HG03196 (cell line): ENCODE measurements around the gene ARHGEF39.

Source experiments
- ATAC-seq: cut with Tn5 transposase; IDR thresholded peaks from one replicate; pipeline ENCODE4 v1.9.1; 2021; ENCODE audit not compliant: unreplicated experiment

ARHGEF39 gene, protein sequence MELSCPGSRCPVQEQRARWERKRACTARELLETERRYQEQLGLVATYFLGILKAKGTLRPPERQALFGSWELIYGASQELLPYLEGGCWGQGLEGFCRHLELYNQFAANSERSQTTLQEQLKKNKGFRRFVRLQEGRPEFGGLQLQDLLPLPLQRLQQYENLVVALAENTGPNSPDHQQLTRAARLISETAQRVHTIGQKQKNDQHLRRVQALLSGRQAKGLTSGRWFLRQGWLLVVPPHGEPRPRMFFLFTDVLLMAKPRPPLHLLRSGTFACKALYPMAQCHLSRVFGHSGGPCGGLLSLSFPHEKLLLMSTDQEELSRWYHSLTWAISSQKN

DNA sequence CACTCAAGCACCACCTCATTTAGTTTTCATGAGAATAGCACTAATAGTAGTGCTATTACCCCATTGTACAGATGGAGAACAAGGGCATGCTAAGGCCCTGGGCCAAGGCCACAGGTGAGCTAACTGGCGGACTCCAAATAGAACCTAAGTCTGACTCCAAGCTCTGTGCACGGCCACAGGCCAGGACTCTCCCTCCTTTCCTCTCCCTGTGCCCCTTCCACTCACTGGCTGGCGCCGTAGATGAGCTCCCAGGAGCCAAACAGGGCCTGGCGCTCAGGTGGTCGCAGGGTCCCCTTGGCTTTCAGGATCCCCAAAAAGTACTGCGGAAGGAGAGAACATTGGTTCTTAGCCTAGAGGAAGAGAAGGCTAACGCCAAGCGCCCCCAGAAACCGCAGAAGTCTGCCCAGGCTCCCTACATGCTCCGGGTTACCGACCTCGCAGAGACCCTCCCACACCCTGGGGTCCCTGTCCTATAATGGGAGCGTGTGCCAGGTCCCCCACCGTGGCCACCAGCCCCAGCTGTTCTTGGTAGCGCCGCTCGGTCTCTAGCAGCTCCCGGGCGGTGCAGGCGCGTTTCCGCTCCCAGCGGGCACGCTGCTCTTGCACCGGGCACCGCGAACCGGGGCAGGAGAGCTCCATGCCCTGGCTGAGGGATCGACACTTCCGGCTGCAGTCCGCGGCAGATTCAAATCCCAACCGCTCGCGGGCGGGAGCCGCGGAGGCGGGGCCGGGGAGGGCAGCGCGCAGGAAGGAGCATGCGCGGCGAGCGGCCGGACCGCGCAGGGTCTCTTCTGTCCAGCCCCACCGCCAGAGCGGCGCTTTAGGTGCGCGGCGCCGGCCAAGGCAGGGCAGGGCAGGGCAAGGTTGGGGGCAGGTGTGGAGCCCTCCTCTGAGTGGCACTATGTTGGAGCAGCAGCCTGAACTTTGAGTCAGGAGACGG lies at the start of gene ARHGEF39:
Gene ARHGEF39 (minus strand): TSS at position 665 of the 940 bp plus-strand sequence. CDS start 26 bp downstream, at position 639.
- ATAC-seq, result peak; percentile 49

DNA sequence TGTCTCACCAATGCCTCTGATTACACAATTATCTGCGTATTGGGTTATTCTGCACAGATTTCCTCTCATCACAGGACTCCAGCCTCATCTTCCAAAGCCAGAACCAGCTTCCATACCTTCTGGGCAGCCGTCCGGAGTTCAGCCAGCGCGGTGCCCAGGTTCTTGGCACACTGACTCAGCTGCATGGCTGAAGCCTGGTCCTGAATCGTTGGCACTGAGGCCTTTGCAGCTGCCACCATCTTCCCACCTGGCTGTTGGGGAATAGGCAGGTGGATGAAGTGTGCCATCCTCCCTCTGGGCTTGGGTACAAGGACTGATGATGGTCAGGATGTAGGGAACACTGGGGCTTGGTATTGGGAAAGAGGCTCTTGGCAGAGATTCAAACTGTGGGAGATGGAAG lies 49.1 kb upstream of the ARHGEF39 start:
- no peak for ATAC-seq

DNA sequence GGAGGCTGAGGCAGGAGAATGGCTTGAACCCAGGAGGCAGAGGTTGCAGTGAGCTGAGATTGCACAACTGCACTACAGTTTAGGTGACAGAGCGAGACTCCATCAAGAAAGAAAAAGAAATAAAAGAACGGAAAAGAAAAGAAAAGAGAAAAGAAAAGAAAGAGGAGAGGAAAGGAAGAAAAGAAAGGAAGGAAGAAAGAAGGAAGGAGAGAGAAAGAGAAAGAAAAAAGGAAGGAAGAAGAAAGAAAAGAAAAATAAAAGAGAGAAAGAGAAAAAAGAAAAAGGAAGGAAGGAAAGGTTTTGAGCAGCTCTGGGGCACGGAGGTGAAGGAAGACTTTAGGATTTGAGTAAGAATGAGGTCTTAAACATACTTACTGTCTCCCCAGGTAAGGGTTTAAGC lies 48.6 kb upstream of the ARHGEF39 start:
- no peak for ATAC-seq

DNA sequence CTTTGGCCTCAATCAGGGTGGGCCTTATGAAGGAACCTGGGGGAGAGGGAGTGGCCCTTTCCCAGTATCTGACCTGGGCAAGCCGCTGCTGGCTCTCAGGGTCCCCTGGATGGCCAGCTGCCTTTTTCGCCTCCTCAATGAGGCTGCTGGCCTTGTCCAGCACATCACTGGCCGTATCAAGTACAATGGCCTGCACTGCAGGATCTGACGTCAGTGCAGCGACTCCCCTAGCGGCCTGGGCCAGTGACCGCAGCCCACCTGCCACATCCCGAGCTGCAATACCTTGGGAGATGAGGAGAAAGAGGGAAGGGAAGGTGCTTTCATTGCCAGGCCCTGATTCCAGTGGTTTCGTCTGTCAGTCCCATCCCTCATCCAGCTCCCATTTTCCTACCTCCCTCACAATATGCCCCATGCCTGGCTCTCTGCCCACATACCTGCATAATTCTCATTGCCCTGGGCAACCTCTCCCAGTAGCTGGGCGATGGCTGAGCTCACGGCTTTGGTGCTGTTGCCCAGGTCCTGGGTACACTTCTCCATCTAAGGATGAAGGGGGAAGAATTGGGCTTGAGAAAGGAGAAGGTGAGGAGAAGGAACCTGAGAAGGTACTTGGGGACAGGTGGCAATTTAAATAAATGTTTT lies 47.9 kb upstream of the ARHGEF39 start:
- ATAC-seq, result no peak

DNA sequence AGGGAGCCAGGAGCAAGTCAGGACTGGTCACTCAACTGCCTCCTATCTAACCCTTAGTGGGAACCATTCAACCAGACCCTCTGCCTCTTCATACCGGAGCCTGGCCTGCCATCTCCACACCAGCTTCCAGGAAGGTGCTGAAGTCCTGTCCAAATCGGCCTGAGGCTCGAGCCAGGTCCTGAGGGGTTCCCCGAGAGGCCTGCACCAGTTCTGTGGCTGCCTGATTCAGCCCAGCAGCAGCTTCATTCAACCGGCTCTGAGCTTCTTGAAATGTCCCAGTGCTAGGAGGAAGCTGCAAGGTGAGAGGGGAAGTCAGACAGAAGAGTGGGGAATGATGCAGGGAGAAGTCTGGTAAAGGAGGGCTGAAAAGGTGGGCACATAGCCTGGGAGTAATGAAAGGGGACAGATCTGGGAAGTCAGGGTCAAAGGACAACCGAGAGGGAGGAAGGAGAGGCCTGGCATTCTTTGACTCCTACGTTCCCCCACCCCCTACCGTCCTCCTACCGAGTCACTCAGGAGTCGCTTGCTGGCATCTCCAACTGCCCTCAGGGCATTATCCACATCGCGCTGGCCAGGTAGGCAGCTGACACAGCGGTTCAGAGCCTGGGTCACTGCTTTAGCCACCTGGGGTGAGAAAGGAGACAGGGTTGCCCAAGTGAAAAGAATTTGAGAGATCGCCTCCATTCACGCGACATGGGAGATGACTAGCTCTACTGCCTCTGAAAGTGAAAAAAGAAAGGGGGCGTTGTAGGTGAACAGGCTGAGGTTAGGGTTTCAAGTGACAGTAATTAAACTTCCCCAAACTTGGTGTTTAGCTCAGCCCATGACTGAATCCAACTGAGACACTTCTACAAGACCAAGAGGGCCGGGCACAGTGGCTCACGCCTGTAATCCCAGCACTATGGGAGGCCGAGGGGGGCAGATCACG lies 46.8 kb upstream of the ARHGEF39 start:
- ATAC-seq, result no peak

DNA sequence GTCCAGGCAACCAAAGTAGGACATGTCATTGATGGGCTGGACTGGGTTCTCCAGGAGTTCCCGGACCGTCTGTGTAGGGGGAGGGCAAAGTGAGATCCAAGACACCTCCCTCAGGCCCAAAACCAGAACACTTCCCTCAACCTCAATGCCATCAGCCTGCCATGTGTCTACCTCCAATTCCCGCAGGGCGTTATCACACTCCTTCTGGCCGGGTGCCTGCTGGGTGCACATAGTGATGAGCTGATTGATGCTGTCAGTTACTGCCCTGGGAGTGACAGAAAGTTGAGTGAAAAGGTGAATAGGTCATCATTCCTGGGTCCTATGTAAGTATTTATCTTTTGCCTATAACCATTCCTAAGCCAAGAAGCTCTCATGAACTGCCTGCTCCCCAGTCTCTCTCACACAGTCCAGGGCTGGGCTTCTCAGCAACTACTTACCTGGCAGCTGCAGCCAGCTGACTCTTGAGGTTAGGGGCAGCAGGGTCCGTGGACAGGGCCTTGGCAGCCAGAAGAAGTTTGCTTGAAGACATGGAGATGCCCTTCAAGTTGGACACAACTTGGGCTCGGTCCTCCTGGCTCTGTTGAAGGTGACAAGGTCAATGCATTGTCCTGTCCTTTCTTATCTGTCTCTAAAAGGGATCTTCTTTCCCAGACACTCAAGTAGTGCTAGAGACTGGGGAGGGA lies 46.0 kb upstream of the ARHGEF39 start:
- ATAC-seq, result no peak

DNA sequence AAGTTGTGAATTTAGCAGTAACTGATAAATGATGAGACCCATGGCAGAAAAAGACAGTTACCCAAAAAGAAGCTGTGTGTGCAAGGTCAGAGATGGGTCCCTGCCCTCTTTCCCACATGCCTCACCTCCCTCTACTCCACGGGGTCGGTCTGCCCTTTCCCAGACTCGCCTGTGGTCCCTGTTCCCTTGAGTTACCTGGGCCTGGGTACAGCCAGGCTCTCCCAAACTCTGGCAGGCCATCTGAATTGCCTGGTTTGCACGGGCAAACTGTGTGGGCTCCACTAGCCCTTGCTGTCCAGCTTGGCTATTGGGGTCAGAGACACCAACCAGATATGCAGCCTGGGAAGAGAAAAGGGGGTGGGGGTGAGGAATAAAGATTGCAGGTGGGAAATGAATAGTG lies 43.2 kb upstream of the ARHGEF39 start:
- no peak for ATAC-seq

DNA sequence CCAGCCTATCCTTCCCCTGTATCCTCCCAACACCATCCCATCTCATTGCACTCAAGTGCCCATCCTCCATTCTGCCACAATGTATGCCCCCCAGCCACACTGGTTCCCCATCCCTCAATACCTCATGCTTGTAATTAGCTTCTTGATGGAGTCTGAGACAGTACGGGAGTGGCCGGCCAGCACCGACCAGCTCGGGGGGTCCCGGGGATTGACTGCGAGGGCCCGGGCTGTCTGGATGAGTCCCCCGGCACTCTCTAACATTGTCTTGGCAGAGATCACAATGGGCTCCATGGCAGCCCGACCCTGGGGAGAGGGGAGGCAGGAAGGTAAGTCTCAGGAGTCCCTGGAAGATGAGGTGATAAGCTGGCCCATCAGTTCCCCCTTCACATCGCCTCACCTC lies 42.0 kb upstream of the ARHGEF39 start:
- no peak for ATAC-seq

DNA sequence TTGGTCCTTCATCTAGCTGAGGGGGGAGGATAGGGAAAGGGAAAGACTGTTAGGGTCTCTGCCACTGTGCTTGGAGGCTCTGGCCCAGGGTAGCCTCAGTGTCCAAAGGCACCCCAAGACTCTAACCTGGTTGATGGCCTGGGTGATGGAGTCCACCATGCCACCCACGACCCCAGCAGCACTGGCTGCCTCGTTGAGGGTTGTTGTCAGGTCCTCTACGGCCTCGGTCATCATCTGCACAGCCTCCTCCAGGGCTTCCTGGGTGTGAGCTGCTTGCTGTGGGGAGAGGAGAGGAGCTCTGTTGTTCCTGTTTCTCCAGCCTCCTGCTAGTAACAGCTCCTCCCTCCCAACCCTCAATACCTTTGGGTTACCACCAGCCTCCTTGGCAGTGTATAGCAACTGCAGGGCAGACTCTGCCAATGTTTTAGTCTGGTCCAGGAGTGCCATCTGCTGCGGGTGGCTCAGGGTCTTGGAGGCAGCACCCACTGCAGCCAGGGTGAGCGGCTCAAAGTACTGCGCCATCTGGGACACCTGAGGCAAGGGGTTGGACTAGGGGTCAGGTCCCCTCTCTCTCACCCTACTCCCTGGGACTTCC lies 40.9 kb upstream of the ARHGEF39 start:
- no peak for ATAC-seq

DNA sequence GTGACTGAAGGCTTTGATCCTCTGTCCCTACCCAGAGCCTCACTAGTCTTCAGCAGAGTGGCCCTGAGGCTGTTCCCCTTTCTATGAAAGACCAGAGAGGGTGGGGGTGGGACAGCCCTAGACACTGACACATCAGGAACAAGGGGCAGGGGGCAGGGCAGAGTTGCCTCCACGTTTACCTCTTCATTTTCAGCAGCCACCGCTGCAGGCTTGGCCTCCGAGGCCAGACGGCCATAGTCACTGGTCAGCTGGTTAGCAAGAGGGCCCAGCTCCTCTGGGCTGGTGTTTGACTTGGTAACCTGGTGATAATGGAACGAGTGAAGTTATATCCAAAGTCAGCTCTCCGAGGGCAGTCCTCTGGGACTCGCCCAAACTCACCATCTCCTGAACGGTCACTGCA lies 40.4 kb upstream of the ARHGEF39 start:
- ATAC-seq, result no peak

DNA sequence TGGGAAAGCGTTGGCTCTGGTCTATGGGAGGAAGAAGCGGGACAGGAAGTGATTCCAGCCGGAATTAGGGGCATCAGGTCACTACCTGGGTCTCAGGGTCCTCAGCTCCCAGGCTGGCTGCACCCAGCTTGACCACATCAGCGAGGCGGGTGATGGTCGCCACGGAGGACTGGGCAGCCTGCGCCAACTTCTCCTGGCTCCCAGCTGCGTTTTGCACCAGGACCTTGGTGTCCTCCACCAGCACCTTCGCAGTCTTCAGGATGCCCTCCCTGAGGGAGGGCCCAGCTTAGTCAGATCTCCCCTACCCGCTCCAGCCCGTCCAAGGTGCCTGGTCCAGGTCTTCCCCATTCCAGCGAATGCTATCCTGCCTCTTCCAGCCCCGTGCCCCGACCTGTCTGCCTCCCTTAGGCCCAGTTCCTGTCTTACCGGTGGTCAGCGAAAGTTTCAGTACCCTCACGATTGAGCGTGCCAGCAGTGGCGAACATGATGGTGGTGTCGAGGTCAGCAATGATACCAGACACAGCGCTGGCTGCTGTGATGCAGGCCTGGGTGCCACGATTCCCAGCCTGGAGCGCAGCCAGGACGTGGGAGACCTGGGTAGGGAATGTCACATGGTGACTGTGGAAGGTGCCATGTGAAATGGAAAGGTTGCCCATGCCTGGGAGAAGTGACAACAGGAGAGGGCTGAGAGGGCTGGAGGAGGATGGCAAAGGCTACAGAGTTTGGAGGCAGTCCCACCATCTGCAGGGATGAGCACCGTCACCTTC lies 39.1 kb upstream of the ARHGEF39 start:
- no peak for ATAC-seq

DNA sequence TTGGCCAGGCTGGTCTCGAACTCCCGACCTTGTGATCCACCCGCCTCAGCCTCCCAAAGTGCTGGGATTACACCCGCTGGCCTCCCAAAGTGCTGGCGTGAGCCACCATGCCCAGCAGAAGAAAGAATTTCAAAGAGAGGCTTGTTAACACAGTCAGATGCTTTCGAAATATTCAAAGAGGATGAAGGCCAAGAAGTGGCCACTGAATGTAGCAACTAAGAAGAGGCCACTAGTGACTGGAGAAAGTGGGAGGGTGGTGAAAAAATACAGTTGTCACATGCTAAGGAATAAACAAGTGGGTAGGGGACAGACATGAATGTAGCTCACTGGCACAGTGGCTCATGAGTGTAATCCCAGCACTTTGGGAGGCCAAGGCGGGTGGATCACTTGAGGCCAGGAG lies 37.7 kb upstream of the ARHGEF39 start:
- no peak for ATAC-seq

DNA sequence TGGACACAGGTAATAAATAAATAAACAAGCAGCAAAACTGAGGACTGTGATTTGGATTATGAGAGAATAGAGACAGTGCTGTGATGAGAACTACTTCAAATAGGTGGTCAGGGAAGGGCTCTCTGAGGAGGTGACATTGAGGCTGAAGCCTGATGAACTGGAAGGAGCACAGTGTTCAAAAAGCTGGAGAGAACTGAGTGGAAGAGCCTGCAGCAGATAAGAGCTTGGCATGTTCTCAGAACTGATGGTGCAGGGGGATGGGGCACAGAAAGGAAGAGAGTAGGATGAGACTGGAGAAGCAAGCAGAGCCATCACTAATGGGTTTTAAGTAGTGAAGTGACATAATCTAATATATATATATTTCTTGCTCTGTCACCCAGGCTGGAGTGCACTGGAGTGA lies 35.9 kb upstream of the ARHGEF39 start:
- ATAC-seq, result no peak

DNA sequence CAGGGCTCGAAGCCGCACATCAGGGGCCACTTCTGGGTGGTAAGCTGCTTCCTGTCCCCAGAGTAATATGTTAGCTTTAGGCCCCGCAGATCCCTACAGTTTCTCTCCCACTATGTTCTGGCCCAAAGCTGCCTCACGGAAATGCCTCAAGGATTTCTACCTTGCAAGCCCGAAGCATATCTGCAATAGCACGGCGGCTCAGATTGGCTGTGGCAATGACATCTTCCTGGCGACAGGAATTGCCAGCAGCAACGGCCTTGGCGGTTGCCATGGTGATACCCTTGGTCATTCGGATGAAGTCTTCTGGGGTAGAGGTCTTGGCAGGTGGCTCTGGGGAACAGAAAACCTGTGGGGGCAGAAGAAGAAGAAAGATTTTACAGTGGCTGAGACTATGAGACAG lies 35.0 kb upstream of the ARHGEF39 start:
- ATAC-seq, result no peak

DNA sequence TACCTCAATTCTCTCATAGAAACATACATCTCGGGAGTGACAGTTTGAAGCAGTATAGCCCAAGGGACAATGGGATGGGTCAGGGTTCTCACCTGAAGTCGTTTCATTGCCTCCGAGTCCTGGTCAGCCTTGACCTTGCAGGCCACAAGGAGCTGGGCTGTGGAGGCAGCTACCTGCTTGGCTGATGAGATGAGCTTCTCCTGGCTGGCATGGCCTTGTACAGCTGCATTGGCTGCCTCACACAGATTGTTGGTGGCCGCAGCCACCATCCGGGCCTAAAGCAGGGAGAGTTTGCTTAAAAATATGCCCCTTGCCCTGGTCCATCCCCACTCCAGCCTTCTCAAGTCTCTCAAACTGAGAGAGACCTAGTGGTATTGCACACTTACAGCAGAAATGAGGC lies 33.2 kb upstream of the ARHGEF39 start:
- ATAC-seq, result no peak

DNA sequence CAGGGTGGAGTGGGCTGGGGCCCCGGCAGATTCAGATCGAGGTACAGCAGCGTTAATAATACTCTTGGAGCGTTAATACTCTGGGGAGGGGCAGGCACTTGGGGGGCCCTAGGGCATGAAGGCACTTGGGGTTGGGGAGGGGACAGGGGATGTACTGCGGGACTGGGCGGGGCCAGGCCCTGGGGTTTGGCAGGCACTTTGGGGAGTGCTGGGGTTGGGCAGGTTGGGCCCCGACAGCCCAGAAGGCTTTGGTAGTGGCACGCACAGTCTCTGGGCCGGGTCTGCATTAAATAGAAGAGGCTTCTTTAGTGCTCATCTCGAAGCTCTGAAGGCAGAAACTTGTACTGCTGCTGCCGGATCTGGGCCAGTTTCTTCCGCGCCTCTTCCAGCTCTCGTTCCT lies 32.5 kb upstream of the ARHGEF39 start:
- no peak for ATAC-seq

DNA sequence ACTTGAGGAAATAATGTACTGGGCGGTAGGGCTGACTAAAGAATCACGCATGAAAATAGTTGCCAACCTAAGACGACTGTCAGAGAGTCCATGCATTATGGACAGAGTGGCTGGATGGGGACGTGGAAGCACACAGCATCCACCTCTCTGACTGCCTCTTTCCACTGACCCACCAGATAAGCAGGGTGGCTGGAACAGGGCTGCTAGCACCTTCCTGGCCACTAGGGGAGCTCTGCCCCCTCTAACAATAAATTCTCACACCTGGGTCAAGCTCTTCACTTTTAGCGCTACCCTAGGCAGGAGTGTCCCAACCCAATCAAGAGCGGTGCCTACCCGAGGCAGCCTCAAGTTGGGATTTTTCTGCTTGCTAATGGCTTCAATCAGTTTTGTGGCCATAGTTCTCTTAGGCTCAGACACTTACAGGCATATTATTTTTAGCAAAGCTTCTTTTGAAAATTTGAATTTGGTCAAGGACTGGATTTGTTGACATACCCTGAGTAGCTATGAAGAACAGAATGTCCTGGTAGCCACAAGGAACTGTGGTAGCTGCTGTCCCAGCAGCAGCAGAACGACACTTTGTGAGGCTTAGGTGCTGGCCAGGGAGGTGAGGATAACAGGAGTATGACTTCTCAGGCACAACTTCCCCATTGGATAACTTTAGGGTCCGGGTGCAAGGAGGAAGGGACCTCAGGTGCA lies 31.7 kb upstream of the ARHGEF39 start:
- ATAC-seq, result peak; percentile 64

DNA sequence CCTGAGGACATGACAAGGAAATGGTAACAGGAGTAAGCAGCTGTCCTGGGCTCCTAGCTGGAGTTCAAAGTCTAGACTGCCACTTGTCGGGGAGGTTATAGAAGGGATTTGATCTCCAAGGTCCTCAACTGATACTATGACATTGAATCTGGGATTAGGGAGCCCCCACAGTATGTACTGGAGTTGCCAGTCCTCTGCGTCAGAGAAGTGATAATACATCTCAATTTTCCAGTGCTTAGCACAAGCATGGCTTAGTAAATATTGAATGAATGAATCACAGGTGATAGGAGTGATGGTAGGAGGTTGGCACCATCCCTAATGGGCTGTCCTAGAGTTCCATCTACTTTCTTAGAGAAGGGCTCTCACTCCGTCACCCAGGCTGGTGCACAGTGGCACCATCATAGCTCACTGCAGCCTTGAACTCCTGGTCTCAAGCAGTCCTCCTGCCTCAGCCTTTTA lies 31.0 kb upstream of the ARHGEF39 start:
- ATAC-seq, result no peak
